GM23338 (cell line): ENCODE results near the gene HMX2. TPM values are rescaled to one million over a fixed set of nuclear protein-coding genes. Genes with fewer than 3 reads are reported as not detected.

Experiments used
- ATAC-seq: fragments of 200-7000 bp; cut with Tn5 transposase; 3 replicates; pipeline ENCODE4 v1.9.1; 2020
- DNase-seq: peaks from one replicate; pipeline ENCODE4 v3.0.0-alpha.2; 2015; ENCODE audit warnings: low spot score
- H2AFZ ChIP-seq: fragments of 200-600 bp; sonication (generic); 2 replicates; pipeline ENCODE4 v1.8.0; 2016; ENCODE audit warnings: antibody characterized with exemption, mild to moderate bottlenecking, moderate library complexity
- H3F3A ChIP-seq: fragments of 200-600 bp; sonication (generic); replicated peaks from 2 replicates; pipeline ENCODE4 v1.8.0; 2017; ENCODE audit warnings: antibody characterized with exemption, mixed run types, low read depth
- H3K27ac ChIP-seq: fragments of 200-600 bp; sonication (generic); 2 replicates; pipeline ENCODE4 v1.6.1; 2016; ENCODE audit warnings: low read depth
- H3K27me3 ChIP-seq: fragments of 200-600 bp; sonication (generic); 2 replicates; pipeline ENCODE4 v1.8.0; 2016; ENCODE audit warnings: mild to moderate bottlenecking, mixed run types, moderate library complexity; ENCODE audit not compliant: insufficient read depth
- H3K36me3 ChIP-seq: fragments of 200-600 bp; sonication (generic); 2 replicates; pipeline ENCODE4 v1.8.0; 2016; ENCODE audit warnings: mild to moderate bottlenecking; ENCODE audit not compliant: insufficient read depth
- H3K4me1 ChIP-seq: fragments of 200-600 bp; sonication (generic); 2 replicates; pipeline ENCODE4 v1.8.0; 2016; ENCODE audit warnings: mild to moderate bottlenecking, moderate library complexity; ENCODE audit not compliant: insufficient read depth
- H3K4me2 ChIP-seq: fragments of 200-600 bp; sonication (generic); 2 replicates; pipeline ENCODE4 v1.7.1; 2017; ENCODE audit warnings: mixed run types
- H3K4me3 ChIP-seq: fragments of 200-600 bp; sonication (generic); 2 replicates; pipeline ENCODE4 v1.6.1; 2016; ENCODE audit warnings: mixed run types
- H3K79me2 ChIP-seq: fragments of 200-600 bp; sonication (generic); replicated peaks from 2 replicates; pipeline ENCODE4 v1.8.0; 2017; ENCODE audit warnings: mild to moderate bottlenecking; ENCODE audit not compliant: insufficient read depth
- H3K9me2 ChIP-seq: fragments of 200-600 bp; sonication (generic); 2 replicates; pipeline ENCODE4 v1.8.0; 2017; ENCODE audit not compliant: insufficient read depth
- H4K20me1 ChIP-seq: fragments of 200-600 bp; sonication (generic); replicated peaks from 2 replicates; pipeline ENCODE4 v1.8.0; 2017; ENCODE audit warnings: mild to moderate bottlenecking; ENCODE audit not compliant: insufficient read depth
- H3K27ac Mint-ChIP-seq: 2 replicates; pipeline ENCODE4 v1.8.0; 2020; ENCODE audit warnings: inconsistent platforms, mild to moderate bottlenecking, moderate library complexity, mixed read lengths
- H3K27me3 Mint-ChIP-seq: 3 replicates; pipeline ENCODE4 v1.8.0; 2022; ENCODE audit warnings: low read depth, mild to moderate bottlenecking, moderate library complexity, mixed read lengths, inconsistent platforms; ENCODE audit not compliant: insufficient read depth, poor library complexity
- H3K36me3 Mint-ChIP-seq: 3 replicates; pipeline ENCODE4 v1.8.0; 2021; ENCODE audit warnings: low read depth, mild to moderate bottlenecking, inconsistent platforms, moderate library complexity, mixed read lengths
- H3K4me1 Mint-ChIP-seq: 3 replicates; pipeline ENCODE4 v1.8.0; 2020; ENCODE audit warnings: mild to moderate bottlenecking, inconsistent platforms, mixed read lengths
- H3K4me3 Mint-ChIP-seq: 3 replicates; pipeline ENCODE4 v1.8.0; 2021; ENCODE audit warnings: moderate library complexity, mild to moderate bottlenecking, inconsistent platforms, mixed read lengths
- H3K9me3 Mint-ChIP-seq: 3 replicates; pipeline ENCODE4 v1.8.0; 2020; ENCODE audit warnings: moderate library complexity, mild to moderate bottlenecking, inconsistent platforms, mixed read lengths
- CREB1 ChIP-seq: fragments of 250-450 bp; sonication (Bioruptor Pico); IDR thresholded peaks from 2 replicates; pipeline ENCODE4 v1.5.0; 2020; ENCODE audit warnings: low read depth, mild to moderate bottlenecking, moderate library complexity
- ETS1 ChIP-seq: IDR thresholded peaks from 2 replicates; pipeline ENCODE4 v1.6.1; 2016; ENCODE audit warnings: antibody characterized with exemption
- EZH2 ChIP-seq: fragments of 200-600 bp; sonication (generic); IDR thresholded peaks from one replicate; pipeline ENCODE4 v1.8.0; 2017; ENCODE audit warnings: antibody characterized with exemption, mild to moderate bottlenecking, low read depth; ENCODE audit not compliant: unreplicated experiment
- EZH2phosphoT487 ChIP-seq: fragments of 200-600 bp; sonication (generic); IDR thresholded peaks from one replicate; pipeline ENCODE4 v1.8.1; 2018; ENCODE audit warnings: antibody characterized with exemption; ENCODE audit not compliant: unreplicated experiment
- JUNB ChIP-seq: IDR thresholded peaks from one replicate; pipeline ENCODE4 v1.6.1; 2016; ENCODE audit warnings: antibody characterized with exemption; ENCODE audit not compliant: unreplicated experiment
- NANOG ChIP-seq: IDR thresholded peaks from 2 replicates; pipeline ENCODE4 v1.6.1; 2016; ENCODE audit warnings: antibody characterized with exemption, borderline replicate concordance
- POLR2AphosphoS5 ChIP-seq: IDR thresholded peaks from 2 replicates; pipeline ENCODE4 v1.6.1; 2016; ENCODE audit warnings: antibody characterized with exemption, low read depth
- STAT1 ChIP-seq: IDR thresholded peaks from one replicate; pipeline ENCODE4 v1.6.1; 2016; ENCODE audit warnings: antibody characterized with exemption; ENCODE audit not compliant: unreplicated experiment
- ZNF114 ChIP-seq: fragments of 250-450 bp; sonication (Bioruptor Pico); IDR thresholded peaks from 2 replicates; pipeline ENCODE4 v1.5.0; 2020; ENCODE audit warnings: mild to moderate bottlenecking, moderate library complexity
- ZNF462 ChIP-seq: fragments of 250-450 bp; sonication (Bioruptor Pico); IDR thresholded peaks from 2 replicates; pipeline ENCODE4 v1.5.0; 2020; ENCODE audit warnings: mild to moderate bottlenecking, moderate library complexity
- polyA plus RNA-seq: library from polyadenylated mRNA; unstranded; fragments of >200 nt; fragmentation: Nextera tagmentation; extraction: Ambion mirVana; gene quantifications from 2 replicates; pipeline ENCODE4 v1.2.1, GENCODE V29; 2016
- total RNA-seq: library from RNA; depleted of rRNA; stranded (reverse); fragments of >200 nt; shearing (Covaris generic); gene quantifications from 2 replicates; pipeline ENCODE4 v1.2.3, GENCODE V29; 2014

HMX2 gene
- total and polyA plus RNA-seq, 2 experiments from 2014 or later = 2.6 to 3.4 TPM

GRCh38 chr10:123119081-123119480 lies 28.9 kb upstream of the HMX2 start (continued):
- TF ChIP-seq ZNF462 (CRISPR knock-in tag) (no peak), JUNB (no peak)

- Mint-ChIP-seq H3K9me3 (peaks cover 3% of the 10 kb centered on the region; the same call in 1 of the 3 replicates), H3K4me1 (peaks cover 7% of the 10 kb centered on the region), H3K27ac (no peak overlapping the region), H3K36me3 (no peaks in the 10 kb centered on the region), H3K4me3 (no peak overlapping the region), H3K27me3 (peaks cover 21% of the 10 kb centered on the region)
- no peaks in the 10 kb centered on the region for H3K4me1 ChIP-seq
- no peaks in the 10 kb centered on the region for H3K79me2 ChIP-seq
- no peak overlapping the region for H3K27ac ChIP-seq
- H4K20me1 ChIP-seq = no peaks in the 10 kb centered on the region
- no peaks in the 10 kb centered on the region for H3K9me2 ChIP-seq
- H3F3A ChIP-seq = no peaks in the 10 kb centered on the region
- peaks cover 30% of the 10 kb centered on the region for H3K27me3 ChIP-seq
- ATAC-seq (no peak), DNase-seq (no peak)
- no peaks in the 10 kb centered on the region for H3K36me3 ChIP-seq
- H3K4me3 ChIP-seq = no peak overlapping the region
- no peak overlapping the region for H3K4me2 ChIP-seq
- H2AFZ ChIP-seq = no peak overlapping the region
- TF ChIP-seq ZNF462 (CRISPR knock-in tag) (no peak), POLR2AphosphoS5 (no peak), CREB1 (CRISPR knock-in tag) (no peak), ZNF114 (CRISPR knock-in tag) (no peak), EZH2phosphoT487 (no peak), ETS1 (no peak), NANOG (no peak), EZH2 (no peak), STAT1 (no peak)
Measured at GRCh38 chr10:123126246-123126645, 21.7 kb upstream of the HMX2 start.
